SH-SY5Y (cell line): ENCODE results near the gene GARRE1.

Source experiments
- GATA2 ChIP-seq: IDR thresholded peaks from 2 replicates; pipeline ENCODE4 v1.6.1; 2011; ENCODE audit warnings: mild to moderate bottlenecking, low read depth, low read length
- GATA3 ChIP-seq: IDR thresholded peaks from 2 replicates; pipeline ENCODE4 v1.6.1; 2011; ENCODE audit warnings: low read depth, mild to moderate bottlenecking, low read length, moderate library complexity

DNA sequence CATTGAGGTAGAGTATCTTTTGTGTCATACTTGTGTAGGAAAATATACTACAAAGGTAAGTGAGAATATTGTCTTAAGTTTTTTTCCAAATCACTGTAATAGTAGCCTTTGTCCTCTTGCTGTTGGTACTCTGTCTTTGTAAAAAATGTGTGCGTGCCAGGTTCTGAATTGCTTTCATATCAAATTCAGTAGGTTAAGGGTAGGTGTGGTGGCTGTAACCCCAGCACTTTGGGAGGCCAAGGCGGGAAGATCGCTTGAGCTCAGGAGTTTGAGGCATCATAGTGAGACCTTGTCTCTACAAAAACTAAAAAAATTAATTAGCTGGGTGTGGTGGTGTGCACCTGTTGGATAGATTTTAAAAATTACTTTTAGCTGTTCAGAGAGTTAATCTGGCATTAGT, 46.6 kb downstream of the GARRE1 start:
- TF ChIP-seq GATA2 (no peak), GATA3 (no peak)
